HepG2 (cell line): ENCODE measurements around the gene ZNF23. TPM values are rescaled to one million over a fixed set of nuclear protein-coding genes. Genes with fewer than 3 reads are reported as not detected.

Source experiments
- AKAP8 ChIP-seq: sonication (generic); formaldehyde crosslinking; IDR thresholded peaks from 2 replicates; pipeline ENCODE4 v1.5.1; 2020; ENCODE audit warnings: mild to moderate bottlenecking, missing genetic modification reagents
- ATF7-NPFF ChIP-seq: sonication (generic); formaldehyde crosslinking; IDR thresholded peaks from 2 replicates; pipeline ENCODE4 v1.8.1; 2023; ENCODE audit warnings: mild to moderate bottlenecking, low read depth, missing genetic modification reagents, moderate library complexity
- ATM ChIP-seq: fragments of 450-650 bp; IDR thresholded peaks from 2 replicates; pipeline ENCODE4 v1.7.1; 2017; ENCODE audit warnings: mild to moderate bottlenecking, borderline replicate concordance
- CHD4 ChIP-seq: fragments of 200-600 bp; sonication (generic); IDR thresholded peaks from 2 replicates; pipeline ENCODE4 v1.7.0; 2017; ENCODE audit warnings: mild to moderate bottlenecking, low read length, borderline replicate concordance
- GTF3A ChIP-seq: sonication (generic); formaldehyde crosslinking; conservative IDR thresholded peaks from 2 replicates; pipeline ENCODE4 v1.4.0; 2020; ENCODE audit warnings: mild to moderate bottlenecking, missing genetic modification reagents
- HMG20A ChIP-seq: IDR thresholded peaks from 2 replicates; pipeline ENCODE4 v1.6.1; 2016; ENCODE audit warnings: borderline replicate concordance
- HMG20B ChIP-seq: conservative IDR thresholded peaks from 2 replicates; pipeline ENCODE4 v1.6.1; 2016; ENCODE audit warnings: missing genetic modification reagents, missing compliant biosample characterization
- HOXA3 ChIP-seq: sonication (generic); formaldehyde crosslinking; IDR thresholded peaks from 2 replicates; pipeline ENCODE4 v1.5.0; 2020; ENCODE audit warnings: missing genetic modification reagents
- JUND ChIP-seq: sonication (generic); formaldehyde crosslinking; IDR thresholded peaks from 2 replicates; pipeline ENCODE4 v1.8.0; 2022; ENCODE audit warnings: mild to moderate bottlenecking, missing genetic modification reagents
- KDM6A ChIP-seq: IDR thresholded peaks from 2 replicates; pipeline ENCODE4 v1.6.1; 2016; ENCODE audit warnings: low read depth
- MXI1 ChIP-seq: IDR thresholded peaks from 3 replicates; pipeline ENCODE4 v1.6.1; 2012; ENCODE audit warnings: low read depth, low read length, inconsistent platforms, borderline replicate concordance
- RFX3 ChIP-seq: IDR thresholded peaks from 2 replicates; pipeline ENCODE4 v1.6.1; 2016; ENCODE audit warnings: missing biosample characterization, missing genetic modification reagents
- RXRB ChIP-seq: IDR thresholded peaks from 2 replicates; pipeline ENCODE4 v1.6.1; 2016; ENCODE audit warnings: borderline replicate concordance, missing genetic modification reagents, missing compliant biosample characterization
- SMAD9 ChIP-seq: sonication (generic); formaldehyde crosslinking; IDR thresholded peaks from 2 replicates; pipeline ENCODE4 v1.5.1; 2020; ENCODE audit warnings: mild to moderate bottlenecking, missing genetic modification reagents
- SRSF4 ChIP-seq: fragments of 200-400 bp; formaldehyde crosslinking; IDR thresholded peaks from one replicate; pipeline ENCODE4 v1.6.1; 2018; ENCODE audit warnings: mild to moderate bottlenecking, low read depth, low read length, moderate library complexity; ENCODE audit not compliant: poor library complexity, severe bottlenecking
- YY1 ChIP-seq: IDR thresholded peaks from 2 replicates; pipeline ENCODE4 v1.6.1; 2011; ENCODE audit warnings: low read length, low read depth, moderate library complexity, mild to moderate bottlenecking; ENCODE audit not compliant: insufficient read depth, insufficient replicate concordance
- ZBTB46 ChIP-seq: sonication (generic); formaldehyde crosslinking; IDR thresholded peaks from 2 replicates; pipeline ENCODE4 v1.4.0; 2020; ENCODE audit warnings: mild to moderate bottlenecking, missing genetic modification reagents, borderline replicate concordance
- ZFP37 ChIP-seq: sonication (generic); formaldehyde crosslinking; IDR thresholded peaks from 2 replicates; pipeline ENCODE4 v1.4.0; 2020; ENCODE audit warnings: missing genetic modification reagents, borderline replicate concordance
- ZGPAT ChIP-seq: IDR thresholded peaks from 2 replicates; pipeline ENCODE4 v1.6.1; 2016; ENCODE audit warnings: mild to moderate bottlenecking
- ZNF362 ChIP-seq: sonication (generic); formaldehyde crosslinking; IDR thresholded peaks from 2 replicates; pipeline ENCODE4 v1.4.0; 2020; ENCODE audit warnings: missing genetic modification reagents, mild to moderate bottlenecking, borderline replicate concordance
- ZNF576 ChIP-seq: sonication (generic); formaldehyde crosslinking; IDR thresholded peaks from 2 replicates; pipeline ENCODE4 v1.4.0; 2020; ENCODE audit warnings: mild to moderate bottlenecking, missing genetic modification reagents
- ZNF660 ChIP-seq: sonication (generic); formaldehyde crosslinking; IDR thresholded peaks from 2 replicates; pipeline ENCODE4 v1.5.1; 2020; ENCODE audit warnings: mild to moderate bottlenecking, low read depth, missing genetic modification reagents, borderline replicate concordance
- ZNF670 ChIP-seq: sonication (generic); formaldehyde crosslinking; IDR thresholded peaks from 2 replicates; pipeline ENCODE4 v1.8.0; 2022; ENCODE audit warnings: mild to moderate bottlenecking, missing genetic modification reagents, borderline replicate concordance
- ZNF713 ChIP-seq: sonication (generic); formaldehyde crosslinking; IDR thresholded peaks from 2 replicates; pipeline ENCODE4 v1.4.0; 2020; ENCODE audit warnings: mild to moderate bottlenecking, missing genetic modification reagents
- polyA plus RNA-seq, 8 experiments: library from polyadenylated mRNA; depleted of rRNA in 3 of 8; stranded (reverse) in 7 of 8; unstranded in 1 of 8; fragments of >200 nt; fragmentation: Illumina TruSeq in 4 of 8; extraction: Trizol in 4 of 8; gene quantifications; 2 replicates each; pipeline versions ENCODE4 v1.2.1 to v1.2.3, GENCODE V29; 2011 to 2016; ENCODE audit warnings: low read depth in 4 of 8, missing spikeins in 1 of 8, mixed read lengths in 1 of 8; ENCODE audit not compliant: insufficient read depth in 1 of 8
- total RNA-seq, 5 experiments: library from RNA; depleted of rRNA; stranded (reverse); fragments of >200 nt; fragmentation: Illumina TruSeq; extraction: Trizol; gene quantifications; 2 replicates each; pipeline ENCODE4 v1.2.3, GENCODE V29; 2016; ENCODE audit warnings: low read depth in 1 of 5

ZNF23 gene
- total and polyA plus RNA-seq, 2 of the 13 experiments (the other 11 are each of a cell fraction or from before 2014, with no cell fraction given), result 8.6 to 12.2 TPM

- TF ChIP-seq AKAP8 (no peak), JUND (CRISPR knock-in tag) (no peak), ZNF670 (no peak), ZNF362 (CRISPR knock-in tag) (no peak), CHD4 (no peak), SRSF4 (no peak), RXRB (CRISPR knock-in tag) (no peak), ZGPAT (0 out of 2 replicates have a peak, but pooled peaks have one; percentile 43), ZNF713 (no peak), YY1 (no peak), MXI1 (no peak), HMG20A (CRISPR knock-in tag) (no peak), GTF3A (CRISPR knock-in tag) (no peak), ZFP37 (CRISPR knock-in tag) (no peak), SMAD9 (CRISPR knock-in tag) (no peak), ATF7-NPFF (CRISPR knock-in tag) (0 out of 2 replicates have a peak, but pooled peaks have one; percentile 47), KDM6A (CRISPR knock-in tag) (no peak), ZBTB46 (CRISPR knock-in tag) (no peak), ZNF576 (CRISPR knock-in tag) (no peak), ZNF660 (no peak), RFX3 (CRISPR knock-in tag) (no peak), HMG20B (no peak), HOXA3 (CRISPR knock-in tag) (no peak), ATM (no peak)
Observed at GRCh38 chr16:71412270-71413160, 49.5 kb downstream of the ZNF23 start (continued).
